Neural progenitor cell (in vitro differentiated cells): ENCODE data around the gene DCDC2. TPM values are rescaled to one million over a fixed set of nuclear protein-coding genes. Genes with fewer than 3 reads are reported as not detected.

Source experiments
- DNase-seq: peaks from one replicate; pipeline ENCODE4 v3.0.0-alpha.2; 2016; ENCODE audit warnings: low spot score
- H2AFZ ChIP-seq: fragments of 200-600 bp; sonication (generic); replicated peaks from 2 replicates; pipeline ENCODE4 v1.6.1; 2016; ENCODE audit warnings: antibody characterized with exemption
- H3F3A ChIP-seq: fragments of 200-600 bp; sonication (generic); 2 replicates; pipeline ENCODE4 v1.6.1; 2016; ENCODE audit warnings: antibody characterized with exemption, low read depth
- H3K27ac ChIP-seq: fragments of 200-600 bp; sonication (generic); 2 replicates; pipeline ENCODE4 v1.5.1; 2016; ENCODE audit warnings: mild to moderate bottlenecking
- H3K27me3 ChIP-seq: fragments of 200-600 bp; sonication (generic); 2 replicates; pipeline ENCODE4 v1.6.1; 2016; ENCODE audit warnings: mild to moderate bottlenecking, moderate library complexity
- H3K36me3 ChIP-seq: fragments of 200-600 bp; sonication (generic); 2 replicates; pipeline ENCODE4 v1.5.1; 2016
- H3K4me1 ChIP-seq: fragments of 200-600 bp; sonication (generic); 2 replicates; pipeline ENCODE4 v1.6.1; 2016; ENCODE audit warnings: mixed run types
- H3K4me2 ChIP-seq: fragments of 200-600 bp; sonication (generic); 2 replicates; pipeline ENCODE4 v1.6.1; 2016
- H3K4me3 ChIP-seq: fragments of 200-600 bp; sonication (generic); 2 replicates; pipeline ENCODE4 v1.5.1; 2016
- H3K79me2 ChIP-seq: fragments of 200-600 bp; sonication (generic); 2 replicates; pipeline ENCODE4 v1.6.1; 2016; ENCODE audit warnings: low read depth
- H3K9ac ChIP-seq: fragments of 200-600 bp; sonication (generic); 2 replicates; pipeline ENCODE4 v1.6.1; 2016
- H3K9me3 ChIP-seq: fragments of 200-600 bp; sonication (generic); 2 replicates; pipeline ENCODE4 v1.5.1; 2016; ENCODE audit warnings: low read depth
- H4K20me1 ChIP-seq: fragments of 200-600 bp; sonication (generic); 2 replicates; pipeline ENCODE4 v1.6.1; 2016; ENCODE audit warnings: low read depth
- H3K27ac Mint-ChIP-seq: 3 replicates; pipeline ENCODE4 v1.8.0; 2021; ENCODE audit warnings: mixed read lengths
- H3K27me3 Mint-ChIP-seq: 2 replicates; pipeline ENCODE4 v1.8.0; 2022; ENCODE audit warnings: low read depth, mild to moderate bottlenecking, inconsistent platforms, moderate library complexity, mixed read lengths; ENCODE audit not compliant: insufficient read depth
- H3K36me3 Mint-ChIP-seq: 3 replicates; pipeline ENCODE4 v1.8.0; 2021; ENCODE audit warnings: mixed read lengths
- H3K4me1 Mint-ChIP-seq: 3 replicates; pipeline ENCODE4 v1.8.0; 2021; ENCODE audit warnings: mixed read lengths
- H3K4me3 Mint-ChIP-seq: 3 replicates; pipeline ENCODE4 v1.8.0; 2021; ENCODE audit warnings: mild to moderate bottlenecking, moderate library complexity, mixed read lengths
- H3K9me3 Mint-ChIP-seq: 3 replicates; pipeline ENCODE4 v1.8.0; 2020; ENCODE audit warnings: mixed read lengths
- EZH2 ChIP-seq: fragments of 200-600 bp; sonication (generic); IDR thresholded peaks from 2 replicates; pipeline ENCODE4 v1.6.1; 2017; ENCODE audit warnings: antibody characterized with exemption, mild to moderate bottlenecking, moderate library complexity
- EZH2phosphoT487 ChIP-seq: fragments of 200-600 bp; sonication (generic); IDR thresholded peaks from 2 replicates; pipeline ENCODE4 v1.6.1; 2017; ENCODE audit warnings: antibody characterized with exemption
- total RNA-seq: library from RNA; depleted of rRNA; stranded (reverse); fragments of >200 nt; gene quantifications from 2 replicates; pipeline ENCODE4 v1.2.3, GENCODE V29; 2015; ENCODE audit warnings: low replicate concordance
- TF ChIP-seq, protein P1 (sequence below): fragments of 200-600 bp; sonication (generic); IDR thresholded peaks from 2 replicates; pipeline ENCODE4 v1.5.1; 2017; ENCODE audit warnings: antibody characterized with exemption, mild to moderate bottlenecking

DCDC2 gene
- total RNA-seq, 1 donor from 2014 or later: not detected

DNA sequence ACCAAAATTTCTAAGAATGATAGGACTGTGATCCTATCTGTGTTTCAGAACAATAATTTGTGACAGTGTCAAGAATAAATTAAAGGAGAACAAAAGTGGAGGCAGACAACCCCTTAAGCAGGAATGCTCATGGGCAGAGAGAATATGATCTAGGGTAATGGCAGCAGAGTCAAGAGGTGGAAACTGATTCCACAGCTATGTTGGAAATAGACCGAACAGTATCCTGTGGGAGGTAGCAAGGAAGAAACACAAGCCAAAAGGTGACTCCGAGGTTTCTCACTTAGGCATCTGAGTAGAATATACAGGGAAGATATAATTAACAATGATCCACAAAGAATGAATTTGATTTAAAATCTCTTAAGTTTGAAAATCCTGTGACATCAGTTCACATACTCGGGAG, 131.3 kb downstream of the DCDC2 start:
- TF ChIP-seq, protein P1, sequence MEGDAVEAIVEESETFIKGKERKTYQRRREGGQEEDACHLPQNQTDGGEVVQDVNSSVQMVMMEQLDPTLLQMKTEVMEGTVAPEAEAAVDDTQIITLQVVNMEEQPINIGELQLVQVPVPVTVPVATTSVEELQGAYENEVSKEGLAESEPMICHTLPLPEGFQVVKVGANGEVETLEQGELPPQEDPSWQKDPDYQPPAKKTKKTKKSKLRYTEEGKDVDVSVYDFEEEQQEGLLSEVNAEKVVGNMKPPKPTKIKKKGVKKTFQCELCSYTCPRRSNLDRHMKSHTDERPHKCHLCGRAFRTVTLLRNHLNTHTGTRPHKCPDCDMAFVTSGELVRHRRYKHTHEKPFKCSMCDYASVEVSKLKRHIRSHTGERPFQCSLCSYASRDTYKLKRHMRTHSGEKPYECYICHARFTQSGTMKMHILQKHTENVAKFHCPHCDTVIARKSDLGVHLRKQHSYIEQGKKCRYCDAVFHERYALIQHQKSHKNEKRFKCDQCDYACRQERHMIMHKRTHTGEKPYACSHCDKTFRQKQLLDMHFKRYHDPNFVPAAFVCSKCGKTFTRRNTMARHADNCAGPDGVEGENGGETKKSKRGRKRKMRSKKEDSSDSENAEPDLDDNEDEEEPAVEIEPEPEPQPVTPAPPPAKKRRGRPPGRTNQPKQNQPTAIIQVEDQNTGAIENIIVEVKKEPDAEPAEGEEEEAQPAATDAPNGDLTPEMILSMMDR: no peak
- no peak for TF ChIP-seq EZH2
- no peak for TF ChIP-seq EZH2phosphoT487
- Mint-ChIP-seq H3K27me3 (no peaks in the 10 kb centered on the region), H3K9me3 (no peaks in the 10 kb centered on the region)

DNA sequence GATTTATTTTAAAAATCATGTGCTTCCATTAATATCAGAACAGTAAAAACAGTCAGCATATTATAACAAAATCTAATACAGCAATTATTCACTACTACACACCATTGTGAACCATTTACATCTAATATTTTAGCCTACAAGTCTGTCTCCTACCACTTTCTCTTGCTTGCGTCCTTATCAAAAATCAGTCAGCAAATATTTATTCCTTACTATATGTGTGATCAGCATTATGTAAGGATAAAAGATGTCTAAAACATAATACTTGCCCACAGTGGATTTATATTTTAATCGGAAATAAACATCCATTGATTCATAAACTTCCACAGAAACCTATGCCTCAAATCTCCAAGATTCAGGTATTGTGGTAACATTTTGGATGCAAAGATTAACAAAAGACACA, 132.0 kb downstream of the DCDC2 start:
- H3K79me2 ChIP-seq: no peaks in the 10 kb centered on the region
- no peak for DNase-seq
- H3F3A ChIP-seq: peaks cover 9% of the 10 kb centered on the region
- H3K27ac ChIP-seq: no peak overlapping the region
- no peak overlapping the region for H3K9ac ChIP-seq
- TF ChIP-seq EZH2 (no peak), EZH2phosphoT487 (no peak)
- TF ChIP-seq, protein P1: no peak
- H3K36me3 Mint-ChIP-seq: no peaks in the 10 kb centered on the region
- H3K4me1 ChIP-seq: peaks cover 15% of the 10 kb centered on the region
- no peaks in the 10 kb centered on the region for H3K36me3 ChIP-seq
- H3K4me3 ChIP-seq: no peak overlapping the region
- no peaks in the 10 kb centered on the region for H3K27me3 Mint-ChIP-seq
- no peaks in the 10 kb centered on the region for H3K9me3 ChIP-seq
- H3K4me1 Mint-ChIP-seq: peaks cover 24% of the 10 kb centered on the region
- H4K20me1 ChIP-seq: no peaks in the 10 kb centered on the region
- H2AFZ ChIP-seq: no peak overlapping the region
- no peak overlapping the region for H3K4me3 Mint-ChIP-seq
- no peaks in the 10 kb centered on the region for H3K9me3 Mint-ChIP-seq
- H3K27me3 ChIP-seq: no peaks in the 10 kb centered on the region
- H3K27ac Mint-ChIP-seq: no peak overlapping the region
- H3K4me2 ChIP-seq: no peak overlapping the region

More for the DNA sequence above, 131.3 kb downstream of the DCDC2 start:
- no peak for DNase-seq
- no peak overlapping the region for H2AFZ ChIP-seq
- H3K27ac ChIP-seq: no peak overlapping the region
- peaks cover 15% of the 10 kb centered on the region for H3K4me1 ChIP-seq
- Mint-ChIP-seq H3K27ac (no peak overlapping the region), H3K36me3 (no peaks in the 10 kb centered on the region), H3K4me3 (no peak overlapping the region), H3K4me1 (peaks cover 24% of the 10 kb centered on the region)
- no peaks in the 10 kb centered on the region for H3K27me3 ChIP-seq
- no peaks in the 10 kb centered on the region for H3K9me3 ChIP-seq
- peaks cover 9% of the 10 kb centered on the region for H3F3A ChIP-seq
- H3K4me2 ChIP-seq: no peak overlapping the region
- H3K9ac ChIP-seq: no peak overlapping the region
- no peaks in the 10 kb centered on the region for H4K20me1 ChIP-seq
- no peaks in the 10 kb centered on the region for H3K36me3 ChIP-seq
- H3K79me2 ChIP-seq: no peaks in the 10 kb centered on the region
- no peak overlapping the region for H3K4me3 ChIP-seq

- no peaks in the 10 kb centered on the region for H3K9me3 Mint-ChIP-seq
- TF ChIP-seq, protein P1: no peak
- TF ChIP-seq EZH2phosphoT487 (no peak), EZH2 (no peak)
- H3K4me1 Mint-ChIP-seq: peaks cover 16% of the 10 kb centered on the region
- Histone ChIP-seq H3K79me2 (no peaks in the 10 kb centered on the region), H3F3A (peaks cover 7% of the 10 kb centered on the region), H2AFZ (no peak overlapping the region), H3K27ac (no peak overlapping the region), H3K4me2 (no peak overlapping the region), H3K36me3 (no peaks in the 10 kb centered on the region), H3K4me1 (peaks cover 11% of the 10 kb centered on the region), H4K20me1 (no peaks in the 10 kb centered on the region), H3K27me3 (no peaks in the 10 kb centered on the region), H3K9me3 (no peaks in the 10 kb centered on the region), H3K9ac (no peak overlapping the region), H3K4me3 (no peak overlapping the region)
- no peak overlapping the region for H3K4me3 Mint-ChIP-seq
- H3K27ac Mint-ChIP-seq: no peak overlapping the region
- no peaks in the 10 kb centered on the region for H3K27me3 Mint-ChIP-seq
- no peaks in the 10 kb centered on the region for H3K36me3 Mint-ChIP-seq
- no peak for DNase-seq
These were observed 134.5 kb downstream of the DCDC2 start for GRCh38 chr6:24223115-24223919.
